SK-N-MC (cell line): Measurements from ENCODE around the gene SLC35F3.
"Not testable (repeated sequence)": the region's sequence is repeated elsewhere in the genome, so short reads cannot be mapped to it uniquely, and the experiment has no call there.

Experiments
- DNase-seq: peaks from one replicate; pipeline ENCODE4 v3.0.0-alpha.2; 2011; ENCODE audit warnings: low read depth, low spot score
- H3K27ac ChIP-seq: fragments of 200-600 bp; sonication (generic); 2 replicates; pipeline ENCODE4 v1.5.1; 2016; ENCODE audit warnings: mixed run types
- H3K36me3 ChIP-seq: fragments of 200-600 bp; sonication (generic); 2 replicates; pipeline ENCODE4 v1.6.1; 2017; ENCODE audit warnings: antibody characterized with exemption, low read length, mixed read lengths; ENCODE audit not compliant: insufficient read depth
- H3K4me3 ChIP-seq: fragments of 200-600 bp; sonication (generic); 2 replicates; pipeline ENCODE4 v1.5.1; 2016
- H3K9ac ChIP-seq: fragments of 200-600 bp; sonication (generic); 2 replicates; pipeline ENCODE4 v1.8.0; 2017; ENCODE audit warnings: mixed run types, mixed read lengths; ENCODE audit not compliant: insufficient read length
- H3K9me3 ChIP-seq: fragments of 200-600 bp; sonication (generic); 2 replicates; pipeline ENCODE4 v1.6.1; 2017; ENCODE audit warnings: low read depth, mild to moderate bottlenecking, antibody characterized with exemption, low read length, moderate library complexity, mixed read lengths
- EZH2 ChIP-seq: fragments of 200-600 bp; sonication (generic); IDR thresholded peaks from one replicate; pipeline ENCODE4 v1.6.1; 2017; ENCODE audit warnings: antibody characterized with exemption
- FOXP2 ChIP-seq: optimal IDR thresholded peaks from 2 replicates; pipeline ENCODE3; 2011; ENCODE audit warnings: mild to moderate bottlenecking, moderate library complexity; ENCODE audit not compliant: insufficient read depth; ENCODE audit errors: extremely low read length, control extremely low read depth
- POLR2AphosphoS5 ChIP-seq: IDR thresholded peaks from 2 replicates; pipeline ENCODE4 v1.6.1; 2012; ENCODE audit warnings: mild to moderate bottlenecking, low read depth, low read length, borderline replicate concordance

SLC35F3 gene

DNA sequence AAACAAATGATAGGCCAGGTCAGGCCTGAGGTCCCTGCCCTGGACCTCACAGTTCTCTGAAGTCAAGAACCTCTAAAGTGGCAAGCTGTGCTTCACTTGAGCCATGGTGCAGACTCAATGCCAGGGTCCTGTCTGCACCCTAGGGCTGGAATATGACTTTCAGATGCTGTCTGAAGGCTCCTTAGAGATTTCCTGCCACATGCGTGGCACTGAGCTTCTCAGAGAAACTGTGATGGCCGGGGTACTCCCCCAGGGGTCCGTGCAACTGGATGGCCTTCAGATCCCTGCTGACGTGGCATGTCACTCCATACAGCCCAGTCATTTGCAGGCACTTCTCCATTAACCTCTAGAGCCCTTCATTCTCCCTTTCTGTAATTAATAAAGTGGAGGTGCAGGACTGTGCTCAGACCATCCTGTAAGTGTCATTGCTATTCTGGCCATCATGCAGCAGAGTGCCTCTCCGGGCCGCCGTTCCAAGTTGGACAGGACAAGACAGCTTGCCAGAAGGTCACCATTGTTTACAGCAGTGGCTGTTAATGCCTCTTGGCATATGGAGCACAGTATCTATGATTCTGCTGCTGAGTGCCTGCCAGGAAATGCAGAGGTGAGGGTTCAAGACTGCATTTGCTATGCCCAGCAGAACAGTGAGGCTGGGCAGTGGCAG is 263.7 kb downstream of the SLC35F3 start:
- TF ChIP-seq POLR2AphosphoS5 (no peak), FOXP2 (no peak), EZH2 (no peak)
- H3K27ac ChIP-seq: no peak overlapping the region
- no peak overlapping the region for H3K9ac ChIP-seq
- no peak for DNase-seq
- H3K36me3 ChIP-seq: no peaks in the 10 kb centered on the region
- no peak overlapping the region for H3K4me3 ChIP-seq
- no peaks in the 10 kb centered on the region for H3K9me3 ChIP-seq

DNA sequence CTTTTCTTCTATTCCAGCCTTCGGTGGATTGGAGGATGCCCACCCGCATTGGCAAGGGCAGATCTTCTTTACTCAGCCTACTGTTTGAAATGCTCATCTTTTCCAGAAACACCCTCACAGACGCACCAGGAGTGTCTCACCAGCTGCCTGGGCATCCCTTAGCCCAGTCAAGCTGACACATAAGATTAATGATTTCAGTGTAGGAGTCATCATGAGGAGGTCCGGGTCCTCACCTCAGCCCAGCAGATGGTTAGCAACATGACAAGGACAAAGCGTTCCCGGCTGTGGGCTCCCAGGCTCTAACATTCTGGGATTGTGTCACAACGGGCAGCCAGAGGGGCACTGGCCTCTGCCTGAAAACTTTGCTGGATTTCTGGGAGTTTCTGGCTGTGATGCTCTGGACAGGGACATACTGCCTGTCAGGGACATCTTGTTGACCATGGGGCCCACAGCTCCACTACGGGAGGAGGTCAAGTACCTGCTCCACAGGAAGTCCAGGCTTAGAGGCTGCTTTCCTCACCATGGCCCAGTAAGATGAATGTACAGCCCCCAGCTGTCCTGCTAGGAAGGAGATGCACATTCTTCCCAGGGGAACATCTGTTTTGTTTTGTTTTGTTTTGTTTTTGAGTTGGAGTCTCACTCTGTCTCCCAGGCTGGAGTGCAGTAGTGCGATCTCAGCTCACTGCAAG is 264.8 kb downstream of the SLC35F3 start:
- Histone ChIP-seq H3K27ac (no peak overlapping the region), H3K9ac (no peak overlapping the region), H3K9me3 (no peaks in the 10 kb centered on the region), H3K36me3 (no peaks in the 10 kb centered on the region), H3K4me3 (no peak overlapping the region)
- DNase-seq: no peak
- TF ChIP-seq FOXP2 (no peak), POLR2AphosphoS5 (no peak), EZH2 (no peak)

DNA sequence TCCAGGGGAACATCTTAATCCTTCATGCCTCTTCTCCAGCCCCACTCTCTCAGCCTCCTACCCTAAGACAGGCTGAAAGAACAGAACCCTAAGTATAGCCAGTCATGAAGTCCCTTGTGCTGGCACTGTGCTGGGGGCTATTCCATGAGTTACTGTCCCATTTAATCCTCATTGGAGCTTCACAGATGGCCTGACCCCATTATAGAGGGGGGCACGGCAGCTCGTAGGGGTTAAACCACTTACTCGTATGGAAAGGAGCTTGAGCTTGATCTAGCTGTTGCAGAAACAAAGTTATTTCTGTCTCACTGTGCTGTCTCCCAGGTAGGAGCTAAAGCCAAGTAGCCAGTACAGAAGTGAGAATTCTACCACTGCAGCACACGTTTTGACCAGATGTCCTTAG is 265.6 kb downstream of the SLC35F3 start:
- Histone ChIP-seq H3K9ac (no peak overlapping the region), H3K36me3 (no peaks in the 10 kb centered on the region), H3K27ac (no peak overlapping the region), H3K9me3 (no peaks in the 10 kb centered on the region), H3K4me3 (no peak overlapping the region)
- TF ChIP-seq FOXP2: no peak
- no peak for TF ChIP-seq POLR2AphosphoS5
- TF ChIP-seq EZH2: no peak
- no peak for DNase-seq

DNA sequence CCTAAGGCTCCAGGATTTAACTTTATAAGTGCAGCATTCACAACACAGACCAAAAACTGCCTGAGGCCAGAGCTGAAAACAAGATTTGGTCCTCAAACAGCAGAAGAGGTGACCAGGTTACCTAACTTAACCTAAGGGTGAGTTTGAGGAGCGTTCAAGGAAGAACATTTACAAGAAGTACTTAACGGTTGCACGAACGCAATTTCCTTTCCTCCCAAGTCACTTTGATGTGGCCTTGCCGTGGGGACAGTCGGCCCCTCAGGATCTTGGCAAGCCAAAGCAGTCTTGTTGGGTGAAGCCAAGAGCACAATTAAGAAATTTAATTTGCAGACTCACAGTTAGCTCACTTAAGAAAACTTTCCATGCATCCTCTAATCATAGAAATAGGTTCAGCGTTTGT is 266.1 kb downstream of the SLC35F3 start:
- Histone ChIP-seq H3K36me3 (no peaks in the 10 kb centered on the region), H3K9me3 (no peaks in the 10 kb centered on the region), H3K4me3 (no peak overlapping the region), H3K27ac (no peak overlapping the region), H3K9ac (no peak overlapping the region)
- no peak for DNase-seq
- TF ChIP-seq EZH2 (no peak), FOXP2 (no peak), POLR2AphosphoS5 (no peak)

GRCh38 chr1:234173968-234174367 is 269.5 kb downstream of the SLC35F3 start:
- Histone ChIP-seq H3K9me3 (no peaks in the 10 kb centered on the region), H3K9ac (no peak overlapping the region), H3K36me3 (no peaks in the 10 kb centered on the region), H3K27ac (no peak overlapping the region), H3K4me3 (no peak overlapping the region)
- no peak for DNase-seq
- TF ChIP-seq FOXP2 (no peak), POLR2AphosphoS5 (no peak), EZH2 (no peak)

DNA sequence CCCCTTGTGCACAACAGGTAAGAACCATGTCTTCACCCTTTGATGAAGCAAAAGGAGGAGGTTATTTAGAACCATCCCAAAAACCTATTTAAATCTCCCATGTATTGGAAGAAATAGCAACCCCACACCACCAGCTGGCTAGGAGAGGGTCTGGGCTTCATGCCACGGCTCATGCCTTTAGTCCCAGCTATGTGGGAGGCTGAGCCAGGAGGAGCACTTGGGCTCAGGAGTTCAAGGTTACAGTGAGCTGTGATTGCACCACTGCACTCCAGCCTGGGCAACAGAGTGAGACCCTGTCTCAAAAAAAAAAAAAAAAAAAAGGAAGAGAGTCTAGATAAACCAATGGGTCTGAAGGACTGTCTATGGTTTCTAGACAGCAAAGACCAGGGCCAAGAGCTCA is 270.9 kb downstream of the SLC35F3 start:
- Histone ChIP-seq H3K36me3 (no peaks in the 10 kb centered on the region), H3K9ac (no peak overlapping the region), H3K27ac (no peak overlapping the region), H3K9me3 (no peaks in the 10 kb centered on the region), H3K4me3 (no peak overlapping the region)
- TF ChIP-seq FOXP2: no peak
- TF ChIP-seq POLR2AphosphoS5: no peak
- TF ChIP-seq EZH2: no peak
- DNase-seq: no peak

- H3K9me3 ChIP-seq: no peaks in the 10 kb centered on the region
- H3K4me3 ChIP-seq: no peak overlapping the region
- no peak overlapping the region for H3K27ac ChIP-seq
- TF ChIP-seq POLR2AphosphoS5 (no peak), FOXP2 (no peak), EZH2 (no peak)
- no peak overlapping the region for H3K9ac ChIP-seq
- no peak for DNase-seq
- H3K36me3 ChIP-seq: no peaks in the 10 kb centered on the region
These were observed 271.5 kb downstream of the SLC35F3 start for GRCh38 chr1:234176000-234176399.

DNA sequence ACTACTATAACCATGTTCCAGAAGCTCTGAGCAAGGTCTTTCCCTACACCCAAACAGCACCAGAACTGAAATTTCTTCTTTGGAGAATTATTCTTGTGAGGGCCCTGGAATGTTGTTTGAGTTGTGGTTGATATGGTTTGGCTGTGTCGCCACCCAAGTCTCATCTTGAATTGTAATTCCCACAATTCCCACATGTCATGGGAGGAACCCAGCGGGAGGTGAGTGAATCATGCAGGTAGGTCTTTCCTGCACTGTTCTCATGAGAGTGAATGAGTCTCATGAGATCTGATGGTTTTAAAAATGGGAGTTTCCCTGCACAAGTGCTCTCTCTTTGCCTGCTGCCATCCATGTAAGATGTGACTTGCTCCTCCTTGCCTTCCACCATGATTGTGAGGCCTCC is 272.4 kb downstream of the SLC35F3 start:
- H3K4me3 ChIP-seq, H3K9ac ChIP-seq, H3K9me3 ChIP-seq, H3K27ac ChIP-seq, DNase-seq, H3K36me3 ChIP-seq: not testable (repeated sequence)

- Histone ChIP-seq H3K9me3 (no peaks in the 10 kb centered on the region), H3K9ac (no peak overlapping the region), H3K4me3 (no peak overlapping the region), H3K27ac (no peak overlapping the region), H3K36me3 (no peaks in the 10 kb centered on the region)
- DNase-seq: no peak
- TF ChIP-seq FOXP2 (no peak), POLR2AphosphoS5 (no peak), EZH2 (no peak)
These were observed 281.0 kb downstream of the SLC35F3 start for GRCh38 chr1:234185438-234185837.
